Suprapubic skin (tissue), 4 donors: ENCODE measurements around the gene DCX. TPM values are rescaled to one million over a fixed set of nuclear protein-coding genes. Genes with fewer than 3 reads are reported as not detected.

Experiments used
- DNase-seq, 2 donors: peaks; one replicate each; pipeline ENCODE4 v3.0.0-alpha.2; 2019; ENCODE audit warnings: low spot score in 2 of 2
- H3K27ac ChIP-seq: fragments of 200-600 bp; sonication (generic); one replicate; pipeline ENCODE4 v1.5.1; 2019
- H3K27me3 ChIP-seq: fragments of 200-600 bp; sonication (generic); one replicate; pipeline ENCODE4 v1.5.1; 2019
- H3K36me3 ChIP-seq: fragments of 200-600 bp; sonication (generic); one replicate; pipeline ENCODE4 v1.5.1; 2019
- H3K4me1 ChIP-seq: fragments of 200-600 bp; sonication (generic); one replicate; pipeline ENCODE4 v1.5.1; 2019
- H3K4me3 ChIP-seq: fragments of 200-600 bp; sonication (generic); one replicate; pipeline ENCODE4 v1.5.1; 2019; ENCODE audit warnings: mild to moderate bottlenecking
- H3K9me3 ChIP-seq: fragments of 200-600 bp; sonication (generic); one replicate; pipeline ENCODE4 v1.5.1; 2019
- CTCF ChIP-seq, 2 donors: fragments of 200-600 bp in 1 of 2; fragments of 450-650 bp in 1 of 2; sonication (generic) in 1 of 2; IDR thresholded peaks; one replicate each; pipeline ENCODE4 v1.5.1; 2016 to 2019; ENCODE audit warnings: antibody characterized with exemption in 2 of 2, mild to moderate bottlenecking in 1 of 2, moderate library complexity in 1 of 2
- EP300 ChIP-seq: sonication (generic); formaldehyde crosslinking; IDR thresholded peaks from one replicate; pipeline ENCODE4 v1.6.1; 2017; ENCODE audit warnings: antibody characterized with exemption
- POLR2A ChIP-seq, 2 donors: fragments of 450-650 bp; IDR thresholded peaks; one replicate each; pipeline ENCODE4 v1.6.1; 2017; ENCODE audit warnings: antibody characterized with exemption in 2 of 2, mild to moderate bottlenecking in 2 of 2, moderate library complexity in 2 of 2
- POLR2AphosphoS5 ChIP-seq, 3 donors: sonication (generic); formaldehyde crosslinking; IDR thresholded peaks; one replicate each; pipeline ENCODE4 v1.6.1; 2017; ENCODE audit warnings: antibody characterized with exemption in 3 of 3
- WGBS: methylation state at CpG from one replicate; pipeline ENCODE4 v1.1.5; 2018; 5-methylcytosine and 5-hydroxymethylcytosine counted together
- total RNA-seq, 4 donors: library from RNA; depleted of rRNA; stranded (reverse); fragments of >200 nt; gene quantifications; one replicate each; pipeline ENCODE4 v1.1.0, GENCODE V29; 2016

Gene DCX
- total RNA-seq, 4 donors from 2014 or later: 0.42 TPM; not detected in 3

- Histone ChIP-seq H3K27me3 (no peaks in the 10 kb centered on the region), H3K4me3 (no peak overlapping the region), H3K36me3 (no peaks in the 10 kb centered on the region), H3K4me1 (no peaks in the 10 kb centered on the region), H3K27ac (no peak overlapping the region), H3K9me3 (no peaks in the 10 kb centered on the region)
- DNase-seq: no peak
- TF ChIP-seq EP300 (no peak), POLR2A (IDR thresholded peaks at IDR 0.05) (no peak), POLR2AphosphoS5 (IDR thresholded peaks at IDR 0.05) (no peak), CTCF (IDR thresholded peaks at IDR 0.05) (no peak)
- 89% methylated on average over 2 of the region's 2 CpGs for WGBS
Measured at GRCh38 chrX:111365770-111366325, 46.1 kb downstream of the DCX start.

- WGBS: 79% methylated on average over 3 of the region's 3 CpGs
- Histone ChIP-seq H3K9me3 (no peaks in the 10 kb centered on the region), H3K4me1 (no peaks in the 10 kb centered on the region), H3K27ac (no peak overlapping the region), H3K36me3 (no peaks in the 10 kb centered on the region), H3K27me3 (no peaks in the 10 kb centered on the region), H3K4me3 (no peak overlapping the region)
- no peak for DNase-seq
- TF ChIP-seq POLR2A (IDR thresholded peaks at IDR 0.05) (no peak), CTCF (IDR thresholded peaks at IDR 0.05) (no peak), POLR2AphosphoS5 (IDR thresholded peaks at IDR 0.05) (no peak), EP300 (no peak)
Measured at GRCh38 chrX:111363741-111364140, 48.3 kb downstream of the DCX start.

- no peaks in the 10 kb centered on the region for H3K4me1 ChIP-seq
- DNase-seq: no peak
- no peak for TF ChIP-seq CTCF (IDR thresholded peaks at IDR 0.05)
- TF ChIP-seq POLR2A (IDR thresholded peaks at IDR 0.05): no peak
- no peak for TF ChIP-seq POLR2AphosphoS5 (IDR thresholded peaks at IDR 0.05)
- TF ChIP-seq EP300: no peak
- no peaks in the 10 kb centered on the region for H3K36me3 ChIP-seq
- WGBS: 54% methylated on average over 1 of the region's 1 CpG
- no peaks in the 10 kb centered on the region for H3K9me3 ChIP-seq
- no peak overlapping the region for H3K27ac ChIP-seq
- H3K27me3 ChIP-seq: no peaks in the 10 kb centered on the region
- no peak overlapping the region for H3K4me3 ChIP-seq
Measured at GRCh38 chrX:111361751-111362150, 50.2 kb downstream of the DCX start.

GRCh38 chrX:111360839-111361238 is 51.2 kb downstream of the DCX start:
- DNase-seq: no peak
- Histone ChIP-seq H3K9me3 (no peaks in the 10 kb centered on the region), H3K36me3 (no peaks in the 10 kb centered on the region), H3K4me3 (no peak overlapping the region), H3K27ac (no peak overlapping the region), H3K4me1 (no peaks in the 10 kb centered on the region), H3K27me3 (no peaks in the 10 kb centered on the region)
- 39% methylated on average over 3 of the region's 3 CpGs for WGBS
- no peak for TF ChIP-seq POLR2A (IDR thresholded peaks at IDR 0.05)
- TF ChIP-seq EP300: no peak
- TF ChIP-seq POLR2AphosphoS5 (IDR thresholded peaks at IDR 0.05): no peak
- TF ChIP-seq CTCF (IDR thresholded peaks at IDR 0.05): no peak

GRCh38 chrX:111355523-111356115 is 56.4 kb downstream of the DCX start:
- Histone ChIP-seq H3K27ac (no peak overlapping the region), H3K27me3 (no peaks in the 10 kb centered on the region), H3K9me3 (no peaks in the 10 kb centered on the region), H3K4me1 (no peaks in the 10 kb centered on the region), H3K4me3 (no peak overlapping the region), H3K36me3 (no peaks in the 10 kb centered on the region)
- no peak for DNase-seq
- 64% methylated on average over 2 of the region's 2 CpGs for WGBS
- TF ChIP-seq EP300: no peak
- no peak for TF ChIP-seq CTCF (IDR thresholded peaks at IDR 0.05)
- no peak for TF ChIP-seq POLR2AphosphoS5 (IDR thresholded peaks at IDR 0.05)
- TF ChIP-seq POLR2A (IDR thresholded peaks at IDR 0.05): no peak
